Stomach (tissue), 4 donors: ENCODE measurements around the gene ETHE1.

Experiments used
- EP300 ChIP-seq: sonication (generic); formaldehyde crosslinking; IDR thresholded peaks from one replicate; pipeline ENCODE4 v1.6.1; 2017; ENCODE audit warnings: antibody characterized with exemption
- POLR2A ChIP-seq, 4 donors: fragments of 450-650 bp; IDR thresholded peaks; one replicate each; pipeline ENCODE4 v1.6.1; 2016; ENCODE audit warnings: antibody characterized with exemption in 4 of 4, control low read depth in 2 of 4, mild to moderate bottlenecking in 1 of 4, moderate library complexity in 1 of 4
- POLR2AphosphoS5 ChIP-seq, 3 donors: sonication (generic); formaldehyde crosslinking; IDR thresholded peaks; one replicate each; pipeline ENCODE4 v1.6.1; 2016; ENCODE audit warnings: antibody characterized with exemption in 3 of 3
- TF ChIP-seq, protein P1 (sequence below), 7 experiments: fragments of 450-650 bp in 4 of 7; fragments of 200-600 bp in 3 of 7; sonication (generic) in 3 of 7; IDR thresholded peaks; one replicate each; pipeline ENCODE4 v1.5.1; 2016 to 2019; ENCODE audit warnings: antibody characterized with exemption in 7 of 7, control low read depth in 2 of 7, mild to moderate bottlenecking in 1 of 7

DNA sequence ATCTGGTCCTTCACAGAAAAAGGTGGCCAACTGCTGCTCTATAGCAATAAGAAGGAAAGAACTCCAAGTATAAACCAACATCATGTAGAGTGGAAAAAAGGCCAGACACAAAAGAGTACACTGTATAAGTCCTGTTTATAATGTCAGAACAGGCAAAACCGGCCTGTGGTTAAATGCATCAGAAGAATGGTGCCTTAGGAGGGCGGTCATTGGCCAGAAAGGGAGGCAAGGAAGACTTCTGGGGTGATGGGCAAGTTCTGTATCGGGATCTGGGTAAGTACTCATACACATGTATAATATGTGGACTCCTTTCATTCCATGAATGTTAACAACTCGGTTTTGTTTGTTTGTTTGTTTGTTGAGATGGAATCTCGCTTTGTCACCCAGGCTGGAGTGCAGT lies 4.1 kb downstream of the ETHE1 start:
- TF ChIP-seq, protein P1, sequence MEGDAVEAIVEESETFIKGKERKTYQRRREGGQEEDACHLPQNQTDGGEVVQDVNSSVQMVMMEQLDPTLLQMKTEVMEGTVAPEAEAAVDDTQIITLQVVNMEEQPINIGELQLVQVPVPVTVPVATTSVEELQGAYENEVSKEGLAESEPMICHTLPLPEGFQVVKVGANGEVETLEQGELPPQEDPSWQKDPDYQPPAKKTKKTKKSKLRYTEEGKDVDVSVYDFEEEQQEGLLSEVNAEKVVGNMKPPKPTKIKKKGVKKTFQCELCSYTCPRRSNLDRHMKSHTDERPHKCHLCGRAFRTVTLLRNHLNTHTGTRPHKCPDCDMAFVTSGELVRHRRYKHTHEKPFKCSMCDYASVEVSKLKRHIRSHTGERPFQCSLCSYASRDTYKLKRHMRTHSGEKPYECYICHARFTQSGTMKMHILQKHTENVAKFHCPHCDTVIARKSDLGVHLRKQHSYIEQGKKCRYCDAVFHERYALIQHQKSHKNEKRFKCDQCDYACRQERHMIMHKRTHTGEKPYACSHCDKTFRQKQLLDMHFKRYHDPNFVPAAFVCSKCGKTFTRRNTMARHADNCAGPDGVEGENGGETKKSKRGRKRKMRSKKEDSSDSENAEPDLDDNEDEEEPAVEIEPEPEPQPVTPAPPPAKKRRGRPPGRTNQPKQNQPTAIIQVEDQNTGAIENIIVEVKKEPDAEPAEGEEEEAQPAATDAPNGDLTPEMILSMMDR (IDR thresholded peaks at IDR 0.05) = no peak
- TF ChIP-seq EP300 (no peak), POLR2AphosphoS5 (IDR thresholded peaks at IDR 0.05) (no peak), POLR2A (IDR thresholded peaks at IDR 0.05) (no peak)
